ENCODE measurements around the gene MR1.
"Not testable (repeated sequence)": the region's sequence is repeated elsewhere in the genome, so short reads cannot be mapped to it uniquely, and the experiment has no call there.

Gene MR1

GRCh38 chr1:181032535-181032934 lies 1.2 kb upstream of the MR1 start:
- no peak for DNase-seq

- DNase-seq: no peak
Measured at GRCh38 chr1:181033128-181033798, 520 bp upstream of the MR1 start.

GRCh38 chr1:181035210-181035609 lies 1.4 kb downstream of the MR1 start:
- DNase-seq: not testable (repeated sequence)

- DNase-seq: no peak
Measured at GRCh38 chr1:181036107-181036836, 2.5 kb downstream of the MR1 start.

- no peak for DNase-seq
Measured at GRCh38 chr1:181037386-181037785, 3.6 kb downstream of the MR1 start.

- DNase-seq: peak; percentile 31
Measured at GRCh38 chr1:181038399-181038873, 4.7 kb downstream of the MR1 start.

- DNase-seq: no peak
Measured at GRCh38 chr1:181040284-181040865, 6.6 kb downstream of the MR1 start.

- DNase-seq: no peak
Measured at GRCh38 chr1:181043025-181043888, 9.5 kb downstream of the MR1 start.

- no peak for DNase-seq
Measured at GRCh38 chr1:181044449-181044966, 10.7 kb downstream of the MR1 start.

GRCh38 chr1:181045946-181046345 lies 12.2 kb downstream of the MR1 start:
- DNase-seq: not testable (repeated sequence)

GRCh38 chr1:181049378-181049777 lies 15.6 kb downstream of the MR1 start:
- DNase-seq: no peak

GRCh38 chr1:181050922-181051321 lies 17.1 kb downstream of the MR1 start:
- DNase-seq: no peak

- no peak for DNase-seq
Measured at GRCh38 chr1:181056560-181056959, 22.8 kb downstream of the MR1 start.

- DNase-seq: no peak
Measured at GRCh38 chr1:181057079-181057478, 23.3 kb downstream of the MR1 start.

- DNase-seq: no peak
Measured at GRCh38 chr1:181059435-181059834, 25.7 kb downstream of the MR1 start.

GRCh38 chr1:181060066-181060465 lies 26.3 kb downstream of the MR1 start:
- DNase-seq: no peak

GRCh38 chr1:181060947-181061346 lies 27.2 kb downstream of the MR1 start:
- not testable (repeated sequence) for DNase-seq

- DNase-seq: no peak
Measured at GRCh38 chr1:181061487-181061886, 27.7 kb downstream of the MR1 start.

- DNase-seq: no peak
Measured at GRCh38 chr1:181061891-181062835, 28.4 kb downstream of the MR1 start.

GRCh38 chr1:181062836-181063428 lies 29.1 kb downstream of the MR1 start:
- DNase-seq: no peak

- DNase-seq: no peak
Measured at GRCh38 chr1:181064011-181064623, 30.3 kb downstream of the MR1 start.
